Transverse colon (tissue), 4 donors: ENCODE results near the gene NKAIN2. TPM values are rescaled to one million over a fixed set of nuclear protein-coding genes. Genes with fewer than 3 reads are reported as not detected.
"Not testable (repeated sequence)": the region's sequence is repeated elsewhere in the genome, so short reads cannot be mapped to it uniquely, and the experiment has no call there.

Source experiments
- DNase-seq: peaks from one replicate; pipeline ENCODE4 v3.0.0-alpha.2; 2019
- H3K27ac ChIP-seq, 4 donors: fragments of 200-600 bp; sonication (generic); 2 replicates each; pipeline ENCODE4 v1.5.1; 2016 to 2018; ENCODE audit warnings: inconsistent platforms in 4 of 4
- H3K27me3 ChIP-seq: fragments of 200-600 bp; sonication (generic); 2 replicates; pipeline ENCODE4 v1.5.1; 2017; ENCODE audit warnings: inconsistent platforms
- H3K36me3 ChIP-seq, 4 donors: fragments of 200-600 bp; sonication (generic); 2 replicates each; pipeline ENCODE4 v1.5.1; 2017 to 2019; ENCODE audit warnings: inconsistent platforms in 4 of 4
- H3K4me1 ChIP-seq, 4 donors: fragments of 200-600 bp; sonication (generic); 2 replicates each; pipeline ENCODE4 v1.5.1; 2017 to 2020; ENCODE audit warnings: inconsistent platforms in 4 of 4
- H3K4me3 ChIP-seq, 4 donors: fragments of 200-600 bp; sonication (generic); 1 replicate in 1 of 4; 2 replicates in 3 of 4; pipeline versions ENCODE4 v1.5.1 to v1.6.1; 2017 to 2019; ENCODE audit warnings: inconsistent platforms in 4 of 4
- H3K9me3 ChIP-seq, 2 donors: fragments of 200-600 bp; sonication (generic); 2 replicates each; pipeline ENCODE4 v1.5.1; 2017 to 2019; ENCODE audit warnings: inconsistent platforms in 2 of 2
- EP300 ChIP-seq: sonication (generic); formaldehyde crosslinking; IDR thresholded peaks from one replicate; pipeline ENCODE4 v1.6.1; 2017; ENCODE audit warnings: antibody characterized with exemption, low read depth
- POLR2A ChIP-seq: fragments of 450-650 bp; IDR thresholded peaks from one replicate; pipeline ENCODE4 v1.6.1; 2016; ENCODE audit warnings: antibody characterized with exemption, mild to moderate bottlenecking, moderate library complexity
- POLR2AphosphoS5 ChIP-seq, 3 donors: sonication (generic); formaldehyde crosslinking; IDR thresholded peaks; one replicate each; pipeline ENCODE4 v1.6.1; 2016; ENCODE audit warnings: antibody characterized with exemption in 3 of 3
- WGBS, 2 donors: methylation state at CpG; one replicate each; pipeline ENCODE4 v1.1.5; 2018; ENCODE audit warnings: low coverage in 1 of 2; 5-methylcytosine and 5-hydroxymethylcytosine counted together
- in situ Hi-C, 4 donors: fragments of 200-750 bp; cut with MboI; loops; one replicate each; pipeline versions ENCODE4 v1.15.0 to v1.15.1; 2017; ENCODE audit warnings: low sequenced_read_pairs in 3 of 4, low pct_ligation_motif_present in 1 of 4, low pct_unique_long_range_greater_than_20kb in 1 of 4
- intact Hi-C: fragments of 100-400 bp; cut with DNase I; formaldehyde crosslinking; loops from one replicate; pipeline ENCODE4 v1.15.1; 2023; ENCODE audit warnings: low total_unique reads
- total RNA-seq, 4 donors: library from RNA; depleted of rRNA; stranded (reverse); fragments of >200 nt; gene quantifications; one replicate each; pipeline ENCODE4 v1.1.0, GENCODE V29; 2016
- TF ChIP-seq, protein P1 (sequence below), 5 experiments: fragments of 200-600 bp in 3 of 5; fragments of 450-650 bp in 2 of 5; sonication (generic) in 3 of 5; IDR thresholded peaks; 1 replicate in 2 of 5; 2 replicates in 3 of 5; pipeline ENCODE4 v1.5.1; 2016 to 2017; ENCODE audit warnings: antibody characterized with exemption in 5 of 5, inconsistent platforms in 3 of 5, mild to moderate bottlenecking in 2 of 5, moderate library complexity in 1 of 5

The NKAIN2 gene
- total RNA-seq, 4 donors from 2014 or later: 0.32 TPM; not detected in 3

DNA sequence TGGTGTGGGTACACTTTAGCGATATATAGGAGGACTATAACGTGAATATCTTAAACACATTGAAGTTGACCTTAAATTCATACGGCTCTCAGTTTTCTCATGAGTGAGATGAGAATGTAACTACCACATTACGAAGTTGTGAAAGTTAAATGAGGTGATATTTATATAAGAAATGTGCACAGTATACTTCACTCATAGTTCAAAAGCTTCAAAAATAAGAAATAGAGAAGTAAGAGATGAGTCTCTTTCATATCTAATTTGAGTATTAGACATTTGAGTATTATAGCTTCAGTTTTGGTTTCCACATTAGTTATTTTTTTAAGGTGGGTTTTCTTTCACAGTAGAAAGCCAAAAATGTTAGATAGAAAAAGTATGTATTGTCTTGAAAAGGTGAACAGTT, 183.3 kb downstream of the NKAIN2 start:
- no peak overlapping the region for H3K4me3 ChIP-seq
- H3K27ac ChIP-seq: no peak overlapping the region
- H3K4me1 ChIP-seq: no peaks in the 10 kb centered on the region
- intact Hi-C loops: no loop called here
- no peaks in the 10 kb centered on the region for H3K9me3 ChIP-seq
- no peak for DNase-seq
- TF ChIP-seq, protein P1, sequence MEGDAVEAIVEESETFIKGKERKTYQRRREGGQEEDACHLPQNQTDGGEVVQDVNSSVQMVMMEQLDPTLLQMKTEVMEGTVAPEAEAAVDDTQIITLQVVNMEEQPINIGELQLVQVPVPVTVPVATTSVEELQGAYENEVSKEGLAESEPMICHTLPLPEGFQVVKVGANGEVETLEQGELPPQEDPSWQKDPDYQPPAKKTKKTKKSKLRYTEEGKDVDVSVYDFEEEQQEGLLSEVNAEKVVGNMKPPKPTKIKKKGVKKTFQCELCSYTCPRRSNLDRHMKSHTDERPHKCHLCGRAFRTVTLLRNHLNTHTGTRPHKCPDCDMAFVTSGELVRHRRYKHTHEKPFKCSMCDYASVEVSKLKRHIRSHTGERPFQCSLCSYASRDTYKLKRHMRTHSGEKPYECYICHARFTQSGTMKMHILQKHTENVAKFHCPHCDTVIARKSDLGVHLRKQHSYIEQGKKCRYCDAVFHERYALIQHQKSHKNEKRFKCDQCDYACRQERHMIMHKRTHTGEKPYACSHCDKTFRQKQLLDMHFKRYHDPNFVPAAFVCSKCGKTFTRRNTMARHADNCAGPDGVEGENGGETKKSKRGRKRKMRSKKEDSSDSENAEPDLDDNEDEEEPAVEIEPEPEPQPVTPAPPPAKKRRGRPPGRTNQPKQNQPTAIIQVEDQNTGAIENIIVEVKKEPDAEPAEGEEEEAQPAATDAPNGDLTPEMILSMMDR (IDR thresholded peaks at IDR 0.05): no peak
- no peak for TF ChIP-seq POLR2A
- TF ChIP-seq POLR2AphosphoS5 (IDR thresholded peaks at IDR 0.05): no peak
- TF ChIP-seq EP300: no peak
- H3K27me3 ChIP-seq: no peaks in the 10 kb centered on the region
- H3K36me3 ChIP-seq: no peaks in the 10 kb centered on the region
- WGBS, 2 donors: 79 to 83% methylated on average over 4 of the region's 4 CpGs
- in situ Hi-C loops: no loop called here

DNA sequence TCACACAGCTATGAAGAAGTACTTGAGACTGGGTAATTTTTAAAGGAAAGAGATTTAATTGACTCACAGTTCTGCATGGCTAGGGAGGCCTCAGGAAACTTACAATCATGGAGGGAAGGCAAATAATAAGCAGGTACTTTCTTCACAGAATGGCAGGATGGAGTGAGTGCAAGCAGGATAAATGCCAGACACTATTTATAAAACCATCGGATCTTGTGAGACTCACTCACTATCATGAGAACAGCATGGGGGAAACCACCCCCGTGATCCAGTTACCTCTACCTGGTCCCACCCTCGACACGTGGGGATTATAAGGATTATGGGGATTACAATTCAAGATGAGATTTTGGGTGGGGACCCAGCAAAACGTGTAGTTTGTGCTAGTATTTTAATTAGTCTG, 186.3 kb downstream of the NKAIN2 start:
- H3K27ac ChIP-seq, H3K4me1 ChIP-seq, H3K36me3 ChIP-seq, H3K4me3 ChIP-seq, H3K27me3 ChIP-seq, H3K9me3 ChIP-seq, in situ Hi-C loops, intact Hi-C loops, DNase-seq: not testable (repeated sequence)
- 54 to 55% methylated on average over 5 of the region's 5 CpGs for WGBS, 2 donors

DNA sequence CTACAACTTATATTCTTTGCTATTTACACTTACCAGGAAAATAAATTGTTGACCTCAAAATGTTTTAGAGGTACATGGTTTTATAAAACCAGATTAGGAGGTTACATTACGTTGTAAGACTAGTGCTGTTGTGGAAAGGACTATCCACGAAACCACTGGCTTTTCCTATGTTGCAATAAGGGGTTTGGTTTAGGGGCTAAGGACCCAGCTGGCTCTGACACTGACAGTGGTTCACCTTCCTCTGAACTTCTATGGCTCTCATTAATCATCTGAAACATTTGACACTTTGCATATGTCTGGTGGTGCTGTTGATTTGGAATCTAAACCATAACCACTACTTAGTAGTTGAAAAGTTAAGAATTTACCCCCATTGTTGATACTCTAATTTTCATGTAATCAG, 186.7 kb downstream of the NKAIN2 start:
- no peak for DNase-seq
- no peaks in the 10 kb centered on the region for H3K36me3 ChIP-seq
- TF ChIP-seq EP300: no peak
- TF ChIP-seq, protein P1 (IDR thresholded peaks at IDR 0.05): no peak
- TF ChIP-seq POLR2A: no peak
- intact Hi-C loops: no loop called here
- H3K4me3 ChIP-seq: no peak overlapping the region
- H3K4me1 ChIP-seq: no peaks in the 10 kb centered on the region
- H3K27me3 ChIP-seq: no peaks in the 10 kb centered on the region
- H3K27ac ChIP-seq: no peak overlapping the region
- no peaks in the 10 kb centered on the region for H3K9me3 ChIP-seq
- 65 to 76% methylated on average over 2 of the region's 2 CpGs for WGBS, 2 donors
- in situ Hi-C loops: no loop called here

DNA sequence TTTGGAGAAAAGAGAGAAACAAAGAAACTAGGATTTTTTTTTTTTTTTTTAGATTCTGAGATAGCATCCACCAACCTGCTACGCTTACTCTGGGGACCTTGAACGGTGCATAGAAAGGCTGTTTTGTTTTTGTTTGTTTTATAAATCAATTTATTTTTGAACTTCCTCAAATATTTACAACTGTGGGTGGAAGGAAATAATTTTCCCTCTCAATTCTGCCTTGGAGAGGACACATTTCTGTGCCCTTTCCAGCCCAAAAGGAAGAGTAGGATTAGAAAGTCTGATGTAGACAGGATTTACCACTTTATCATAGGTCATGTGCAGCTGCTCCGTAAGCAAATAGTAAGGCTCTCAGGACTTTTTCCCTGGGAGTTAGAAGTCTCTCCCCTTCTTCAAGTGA, 190.5 kb downstream of the NKAIN2 start:
- Histone ChIP-seq H3K4me1 (no peaks in the 10 kb centered on the region), H3K4me3 (no peak overlapping the region), H3K9me3 (no peaks in the 10 kb centered on the region), H3K36me3 (no peaks in the 10 kb centered on the region), H3K27me3 (no peaks in the 10 kb centered on the region), H3K27ac (no peak overlapping the region)
- TF ChIP-seq POLR2A (no peak), POLR2AphosphoS5 (IDR thresholded peaks at IDR 0.05) (no peak), EP300 (no peak)
- TF ChIP-seq, protein P1 (IDR thresholded peaks at IDR 0.05): no peak
- no peak for DNase-seq
- intact Hi-C loops (no loop called here), in situ Hi-C loops (no loop called here)
- 70 to 71% methylated on average over 3 of the region's 3 CpGs for WGBS, 2 donors

DNA sequence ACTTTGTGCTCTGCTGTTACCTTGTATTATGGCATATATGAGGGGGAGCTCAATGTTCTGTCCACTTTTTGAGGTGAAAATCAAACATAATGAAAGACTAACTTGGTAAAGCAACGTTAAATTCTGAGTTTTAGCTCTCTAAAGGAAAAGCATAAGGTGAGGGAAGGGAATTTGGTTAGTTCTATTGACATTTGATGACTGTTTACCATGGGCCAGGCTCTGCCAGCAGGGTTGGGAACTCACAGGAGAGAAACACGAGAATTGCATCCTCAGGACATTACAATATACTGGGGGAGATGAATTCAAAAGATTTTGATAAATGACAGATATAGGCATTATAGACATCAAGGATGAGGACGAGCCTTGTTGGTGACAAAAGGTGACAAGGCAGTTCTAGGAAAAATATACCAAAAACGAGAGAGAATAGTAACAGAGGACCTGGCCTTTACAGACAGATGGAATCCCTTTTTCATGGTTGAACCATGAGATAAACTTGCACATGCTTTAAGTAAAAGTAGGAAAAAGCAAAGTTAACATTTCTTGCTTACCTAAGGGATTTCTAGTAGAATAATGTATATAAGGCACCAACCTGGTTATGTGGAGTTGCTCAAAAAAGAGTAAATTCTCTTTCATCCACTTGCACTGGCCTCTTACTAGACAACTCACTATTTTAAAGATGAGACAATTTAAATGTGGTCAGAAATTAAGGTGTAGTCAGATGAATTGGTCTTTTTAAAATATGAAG, 191.4 kb downstream of the NKAIN2 start:
- Histone ChIP-seq H3K27me3 (no peaks in the 10 kb centered on the region), H3K9me3 (no peaks in the 10 kb centered on the region), H3K4me3 (no peak overlapping the region), H3K27ac (no peak overlapping the region), H3K4me1 (no peaks in the 10 kb centered on the region), H3K36me3 (no peaks in the 10 kb centered on the region)
- no peak for DNase-seq
- WGBS, 2 donors: 48 to 49% methylated on average over 4 of the region's 4 CpGs
- no peak for TF ChIP-seq EP300
- TF ChIP-seq POLR2AphosphoS5 (IDR thresholded peaks at IDR 0.05): no peak
- TF ChIP-seq POLR2A: no peak
- TF ChIP-seq, protein P1 (IDR thresholded peaks at IDR 0.05): no peak
- in situ Hi-C loops: no loop called here
- intact Hi-C loops: no loop called here
